Effector memory CD4-positive, alpha-beta T cell (primary cell): ENCODE data around the gene STAT5A.
"Not testable (repeated sequence)": the region's sequence is repeated elsewhere in the genome, so short reads cannot be mapped to it uniquely, and the experiment has no call there.

ENCODE experiments used
- DNase-seq, 3 donors: peaks; one replicate each; pipeline ENCODE4 v3.0.0-alpha.2; 2020
- H3K27ac ChIP-seq: 2 replicates; pipeline ENCODE4 v1.7.0; 2013; ENCODE audit warnings: mild to moderate bottlenecking, low read length, moderate library complexity; ENCODE audit not compliant: insufficient read depth, poor library complexity, severe bottlenecking
- H3K27me3 ChIP-seq: replicated peaks from 2 replicates; pipeline ENCODE4 v1.7.0; 2013; ENCODE audit warnings: mild to moderate bottlenecking, low read length; ENCODE audit not compliant: insufficient read depth, control insufficient read depth, poor library complexity, severe bottlenecking
- H3K36me3 ChIP-seq: 2 replicates; pipeline ENCODE4 v1.7.0; 2013; ENCODE audit warnings: mild to moderate bottlenecking, low read length, moderate library complexity; ENCODE audit not compliant: control insufficient read depth, insufficient read depth
- H3K4me1 ChIP-seq: 2 replicates; pipeline ENCODE4 v1.7.0; 2013; ENCODE audit warnings: low read length, mild to moderate bottlenecking; ENCODE audit not compliant: control insufficient read depth, insufficient read depth, poor library complexity, severe bottlenecking
- H3K4me3 ChIP-seq: 2 replicates; pipeline ENCODE4 v1.7.0; 2013; ENCODE audit warnings: low read length, low read depth, mild to moderate bottlenecking; ENCODE audit not compliant: insufficient read depth, poor library complexity, severe bottlenecking
- H3K9me3 ChIP-seq: 2 replicates; pipeline ENCODE4 v1.7.0; 2013; ENCODE audit warnings: mild to moderate bottlenecking, low read length, moderate library complexity; ENCODE audit not compliant: control insufficient read depth

The STAT5A gene

DNA sequence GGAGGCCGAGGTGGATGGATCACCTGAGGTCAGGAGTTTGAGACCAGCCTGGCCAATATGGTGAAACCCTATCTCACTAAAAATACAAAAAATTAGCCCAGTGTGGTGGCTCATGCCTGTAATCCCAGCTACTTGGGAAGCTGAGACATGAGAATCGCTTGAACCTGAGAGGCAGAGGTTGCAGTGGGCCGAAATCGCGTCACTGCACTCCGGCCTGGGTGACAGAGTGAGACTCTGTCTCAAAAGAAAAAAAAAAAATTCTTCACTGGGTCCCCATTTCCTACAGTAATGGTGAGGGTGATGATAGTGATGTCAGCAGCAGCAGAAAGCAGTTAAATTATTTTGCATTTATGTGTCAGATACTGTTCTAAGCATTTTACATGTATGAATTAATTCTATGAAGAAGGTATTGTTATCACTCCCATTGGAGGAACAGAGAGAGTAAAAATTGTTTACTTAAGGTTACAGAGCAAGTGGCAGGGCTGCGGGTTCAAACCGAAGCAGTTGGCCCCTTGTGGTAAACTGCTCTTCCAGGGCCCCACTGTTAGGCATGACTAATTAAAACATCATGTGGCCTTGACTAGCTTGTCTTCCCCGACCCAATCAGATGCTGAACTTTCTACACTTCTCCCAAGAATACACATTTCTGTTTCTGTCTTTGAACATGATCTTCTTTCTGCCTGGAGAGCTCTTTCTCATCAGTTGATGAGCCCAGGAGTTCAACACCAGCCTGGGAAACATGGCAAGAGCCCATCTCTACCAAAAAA lies 54.1 kb downstream of the STAT5A start:
- no peaks in the 10 kb centered on the region for H3K27me3 ChIP-seq
- no peaks in the 10 kb centered on the region for H3K9me3 ChIP-seq
- H3K4me1 ChIP-seq = peaks cover 15% of the 10 kb centered on the region
- peak overlapping the region; percentile 45 for H3K27ac ChIP-seq
- H3K4me3 ChIP-seq = no peak overlapping the region
- peak in 1 of 3 donors; percentile 4 for DNase-seq
- peaks cover 31% of the 10 kb centered on the region for H3K36me3 ChIP-seq

DNA sequence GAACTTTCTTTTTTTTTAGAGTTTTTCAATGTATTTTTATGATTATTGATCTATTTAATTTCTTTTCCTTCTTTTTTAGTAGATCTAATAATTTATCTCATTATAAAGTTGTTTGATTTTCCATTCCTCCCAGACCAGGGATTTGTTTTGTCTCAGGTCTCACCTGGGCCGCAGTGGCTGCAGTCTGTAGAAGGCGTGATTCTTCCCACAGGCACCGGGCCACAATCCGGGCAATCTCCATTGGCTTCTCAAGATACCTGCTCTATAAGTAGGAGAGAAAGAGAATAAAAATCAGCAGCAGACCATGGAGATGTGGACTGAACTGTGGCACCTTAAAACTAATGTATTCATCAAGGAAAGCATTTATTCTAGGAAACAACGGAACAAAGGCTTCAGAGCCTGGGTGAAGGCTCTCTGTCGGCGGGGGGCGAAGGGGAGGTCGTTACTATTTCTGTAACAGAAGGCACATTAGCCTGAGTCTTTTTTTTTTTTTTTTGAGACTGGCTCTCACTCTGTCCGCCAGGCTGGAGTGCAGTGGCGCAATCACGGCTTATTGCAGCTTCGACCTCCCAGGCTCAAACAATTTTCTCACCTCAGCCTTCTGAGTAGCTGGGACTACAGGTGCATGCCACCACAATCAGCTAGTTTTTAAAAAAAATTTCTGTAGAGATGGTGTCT lies 57.2 kb downstream of the STAT5A start:
- no peaks in the 10 kb centered on the region for H3K27me3 ChIP-seq
- no peak overlapping the region for H3K27ac ChIP-seq
- no peak overlapping the region for H3K4me3 ChIP-seq
- DNase-seq = no peak
- H3K36me3 ChIP-seq = peaks cover 35% of the 10 kb centered on the region
- H3K9me3 ChIP-seq = no peaks in the 10 kb centered on the region
- peaks cover 10% of the 10 kb centered on the region for H3K4me1 ChIP-seq

DNA sequence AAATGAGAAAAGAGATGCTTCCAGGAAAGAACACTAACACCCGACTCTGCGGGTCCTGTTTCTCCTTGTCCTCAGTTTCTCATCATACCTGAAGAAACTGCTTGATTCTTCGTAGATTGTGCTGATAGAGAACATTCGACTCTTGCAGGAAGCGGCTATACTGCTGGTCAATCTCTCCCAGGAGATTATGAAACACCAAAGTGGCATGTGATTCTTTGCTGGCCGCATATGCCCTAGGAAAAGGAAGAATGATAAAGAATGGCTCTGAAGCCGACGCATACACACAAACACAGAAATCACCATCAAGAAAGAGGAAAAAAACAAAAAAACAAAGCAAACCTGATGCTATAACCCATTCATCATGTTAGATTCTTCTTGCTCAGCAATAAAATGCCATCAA lies 58.2 kb downstream of the STAT5A start:
- H3K9me3 ChIP-seq = no peaks in the 10 kb centered on the region
- no peak overlapping the region for H3K4me3 ChIP-seq
- no peak overlapping the region for H3K27ac ChIP-seq
- peaks cover 3% of the 10 kb centered on the region for H3K4me1 ChIP-seq
- no peaks in the 10 kb centered on the region for H3K27me3 ChIP-seq
- DNase-seq = no peak
- H3K36me3 ChIP-seq = peaks cover 35% of the 10 kb centered on the region

DNA sequence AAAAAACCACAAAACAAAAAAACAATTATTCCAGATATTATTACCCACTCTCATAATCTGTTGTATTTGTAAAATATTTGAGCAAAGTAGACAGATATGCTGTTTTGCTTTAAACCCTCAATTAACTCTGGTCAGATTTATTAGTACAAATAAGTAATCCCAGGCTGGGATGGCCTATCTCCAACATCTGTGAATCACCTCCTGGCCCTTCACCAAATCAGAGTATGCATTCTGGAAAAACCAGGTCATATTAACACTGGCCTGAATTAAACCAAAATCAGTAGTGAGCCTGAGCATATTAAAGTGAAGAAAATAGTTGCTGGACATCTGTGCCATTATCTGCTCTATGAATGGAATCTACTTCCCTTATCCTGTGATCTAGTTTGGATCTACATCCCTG lies 58.9 kb downstream of the STAT5A start:
- Histone ChIP-seq H3K27ac (no peak overlapping the region), H3K4me1 (peaks cover 3% of the 10 kb centered on the region), H3K4me3 (no peak overlapping the region), H3K27me3 (no peaks in the 10 kb centered on the region), H3K9me3 (no peaks in the 10 kb centered on the region), H3K36me3 (peaks cover 29% of the 10 kb centered on the region)
- DNase-seq = no peak

DNA sequence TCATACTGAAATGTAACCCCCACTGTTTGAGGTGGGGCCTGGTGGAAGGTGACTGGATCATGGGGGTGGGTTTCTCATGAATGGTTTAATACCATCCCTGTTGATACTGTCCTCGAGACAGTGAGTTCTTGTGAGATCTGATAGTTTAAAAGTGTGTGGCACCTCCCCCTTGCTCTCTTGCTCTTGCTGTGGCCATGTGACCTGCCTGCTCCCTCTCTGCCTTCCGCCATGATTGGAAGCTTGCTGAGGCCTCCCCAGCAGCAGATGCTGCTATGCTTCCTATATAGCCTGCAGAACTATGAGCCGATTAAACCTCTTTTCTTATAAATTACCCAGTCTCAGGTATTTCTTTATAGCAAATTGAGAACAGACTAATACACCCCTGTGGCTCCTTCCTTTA lies 59.3 kb downstream of the STAT5A start:
- Histone ChIP-seq H3K27ac (no peak overlapping the region), H3K4me3 (no peak overlapping the region), H3K4me1 (peaks cover 1% of the 10 kb centered on the region), H3K27me3 (no peaks in the 10 kb centered on the region), H3K36me3 (peaks cover 29% of the 10 kb centered on the region), H3K9me3 (no peaks in the 10 kb centered on the region)
- DNase-seq = no peak

DNA sequence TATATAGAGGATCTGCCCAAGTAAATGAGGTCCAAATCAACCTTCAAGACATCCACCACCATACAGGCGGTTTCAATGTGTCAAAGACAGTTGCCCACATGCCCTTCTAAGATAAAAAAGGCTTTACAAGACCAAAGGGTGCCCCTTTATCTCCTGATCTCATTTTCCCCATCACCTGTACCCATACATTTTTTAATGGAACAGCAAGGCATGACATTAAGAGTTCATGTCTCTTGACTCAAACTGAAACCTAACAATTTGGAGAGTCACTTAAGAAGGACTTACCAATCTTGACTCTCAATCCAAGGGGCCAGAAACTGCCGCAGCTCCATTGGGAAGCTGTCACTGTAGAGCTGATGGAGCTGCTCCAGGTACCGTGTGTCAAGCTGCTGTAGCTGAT lies 59.8 kb downstream of the STAT5A start:
- Histone ChIP-seq H3K27ac (no peak overlapping the region), H3K4me3 (no peak overlapping the region)
- DNase-seq = no peak

DNA sequence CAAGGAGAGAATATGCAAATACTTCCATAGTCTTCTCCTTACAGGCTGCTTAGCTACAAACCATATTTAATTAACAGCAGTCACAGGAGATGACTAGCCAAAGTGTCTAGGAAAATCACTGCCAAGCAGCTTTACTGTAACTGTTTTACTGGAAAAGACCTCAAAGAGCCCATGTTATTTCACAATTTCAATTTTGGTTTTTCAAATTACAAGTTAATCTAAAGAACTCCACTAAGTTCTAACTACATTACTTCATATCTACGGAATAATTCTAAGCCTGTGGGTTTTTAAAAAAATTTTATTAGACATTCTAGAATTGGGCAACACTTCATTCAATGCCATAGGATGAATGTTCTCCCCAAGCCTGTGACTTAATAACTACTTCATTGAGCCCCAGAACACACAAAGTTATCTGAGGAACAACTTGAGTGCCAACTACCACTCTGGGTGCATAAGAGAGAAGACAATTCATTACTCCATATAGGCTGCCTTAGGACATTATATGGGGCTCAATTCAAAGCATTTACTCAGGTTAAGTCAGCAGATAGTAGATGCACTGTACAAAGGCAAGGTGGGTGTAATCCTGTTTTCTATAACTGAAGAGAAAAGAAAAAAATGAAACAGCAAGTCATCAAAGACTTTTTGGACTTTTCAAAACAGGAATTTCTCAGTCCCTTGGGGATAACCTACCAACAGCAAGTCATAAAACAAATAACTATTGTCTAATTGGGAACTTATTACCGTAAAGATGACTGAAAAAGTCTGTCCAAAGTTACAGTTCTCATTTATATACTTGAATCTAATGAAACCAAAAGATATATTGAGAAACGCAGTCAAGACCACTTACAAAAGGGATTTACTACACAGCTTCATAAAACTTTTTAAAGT lies 66.9 kb downstream of the STAT5A start:
- H3K4me3 ChIP-seq = no peak overlapping the region
- no peaks in the 10 kb centered on the region for H3K36me3 ChIP-seq
- H3K4me1 ChIP-seq = no peaks in the 10 kb centered on the region
- no peak overlapping the region for H3K27ac ChIP-seq
- H3K9me3 ChIP-seq = no peaks in the 10 kb centered on the region
- no peak for DNase-seq
- H3K27me3 ChIP-seq = no peaks in the 10 kb centered on the region

More for the DNA sequence above, 59.8 kb downstream of the STAT5A start:
- H3K27me3 ChIP-seq = no peaks in the 10 kb centered on the region
- no peaks in the 10 kb centered on the region for H3K4me1 ChIP-seq
- H3K36me3 ChIP-seq = peaks cover 25% of the 10 kb centered on the region
- H3K9me3 ChIP-seq = no peaks in the 10 kb centered on the region

DNA sequence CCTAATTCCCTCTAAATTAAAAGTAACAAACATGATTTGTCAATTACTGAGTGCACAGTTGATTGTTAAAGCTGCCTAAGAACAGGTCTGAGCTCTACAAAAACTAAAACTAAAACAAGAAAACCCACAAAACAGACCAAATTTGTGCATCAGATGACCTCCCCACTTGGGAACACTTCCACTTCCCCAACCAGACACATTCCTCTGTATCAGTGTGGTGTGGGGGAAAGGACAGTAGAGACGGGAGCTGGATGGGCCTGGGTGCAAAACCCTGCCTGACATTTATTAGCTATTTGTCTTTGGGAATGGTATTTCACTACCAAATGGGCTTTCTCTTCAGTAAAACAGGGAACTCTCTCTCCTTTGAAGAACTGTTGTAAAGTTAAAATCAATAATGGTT lies 70.1 kb downstream of the STAT5A start:
- Histone ChIP-seq H3K27ac (no peak overlapping the region), H3K27me3 (no peaks in the 10 kb centered on the region), H3K36me3 (no peaks in the 10 kb centered on the region), H3K9me3 (no peaks in the 10 kb centered on the region), H3K4me3 (no peak overlapping the region), H3K4me1 (peaks cover 14% of the 10 kb centered on the region)
- DNase-seq = no peak

DNA sequence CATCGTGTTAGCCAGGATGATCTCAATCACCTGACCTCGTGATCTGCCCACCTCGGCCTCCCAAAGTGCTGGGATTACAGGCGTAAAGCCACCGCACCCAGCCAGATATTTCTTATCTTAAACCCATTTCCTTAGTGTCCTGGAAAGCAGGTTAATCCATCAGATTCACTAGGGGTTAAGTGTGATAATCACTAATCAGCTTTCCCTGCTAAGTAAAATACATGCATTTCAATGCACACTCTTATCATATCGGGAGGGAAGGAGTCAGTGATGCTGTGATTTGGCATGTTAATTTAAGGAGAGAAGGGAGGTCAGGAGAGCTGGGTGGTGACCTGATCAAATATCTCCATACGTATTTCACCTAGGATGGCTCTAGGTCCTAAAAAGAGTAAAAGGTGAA lies 70.8 kb downstream of the STAT5A start:
- no peaks in the 10 kb centered on the region for H3K9me3 ChIP-seq
- DNase-seq = no peak
- H3K36me3 ChIP-seq = no peaks in the 10 kb centered on the region
- no peak overlapping the region for H3K27ac ChIP-seq
- peaks cover 18% of the 10 kb centered on the region for H3K4me1 ChIP-seq
- H3K4me3 ChIP-seq = no peak overlapping the region
- no peaks in the 10 kb centered on the region for H3K27me3 ChIP-seq

DNA sequence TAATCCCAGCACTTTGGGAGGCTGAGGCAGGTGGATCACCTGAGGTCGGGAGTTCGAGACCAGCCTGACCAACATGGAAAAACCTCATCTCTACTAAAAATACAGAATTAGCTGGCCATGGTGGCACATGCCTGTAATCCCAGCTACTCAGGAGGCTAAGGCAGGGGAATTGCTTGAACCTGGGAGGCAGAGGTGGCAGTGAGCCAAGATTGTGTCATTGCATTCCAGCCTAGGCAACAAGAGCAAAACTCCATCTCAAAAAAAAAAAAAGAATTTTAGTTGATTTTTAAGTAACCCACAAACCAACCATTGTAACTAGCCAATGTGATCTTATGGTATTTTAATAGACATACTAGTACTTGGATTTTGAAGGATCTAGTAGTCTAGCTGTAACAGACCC lies 72.1 kb downstream of the STAT5A start:
- not testable (repeated sequence) for H3K27ac ChIP-seq, H3K36me3 ChIP-seq, H3K27me3 ChIP-seq, DNase-seq, H3K9me3 ChIP-seq, H3K4me3 ChIP-seq
- H3K4me1 ChIP-seq = peaks cover 18% of the 10 kb centered on the region
